Tibial nerve (tissue), 4 donors: ENCODE measurements around the gene MSH3.

Experiments
- CTCF ChIP-seq, 5 experiments: fragments of 200-600 bp in 3 of 5; fragments of 450-650 bp in 2 of 5; sonication (generic) in 3 of 5; IDR thresholded peaks; one replicate each; pipeline ENCODE4 v1.5.1; 2016 to 2019; ENCODE audit warnings: antibody characterized with exemption in 5 of 5, mild to moderate bottlenecking in 3 of 5, moderate library complexity in 2 of 5
- EP300 ChIP-seq, 2 donors: sonication (generic); formaldehyde crosslinking; IDR thresholded peaks; one replicate each; pipeline ENCODE4 v1.6.1; 2017; ENCODE audit warnings: antibody characterized with exemption in 2 of 2, mild to moderate bottlenecking in 1 of 2

GRCh38 chr5:80919678-80920196, 265.3 kb downstream of the MSH3 start:
- no peak for TF ChIP-seq CTCF (IDR thresholded peaks at IDR 0.05)
- TF ChIP-seq EP300 (IDR thresholded peaks at IDR 0.05): no peak
